ENCODE data around the gene GCNT1.

Gene GCNT1

GRCh38 chr9:76510041-76510440, 51.1 kb downstream of the GCNT1 start:
- TF ChIP-seq TAF1 (IDR thresholded peaks at IDR 0.05; ENCODE audit: low read depth) (no peak), EP300 (IDR thresholded peaks at IDR 0.05; ENCODE audit: borderline replicate concordance) (no peak), MAX (IDR thresholded peaks at IDR 0.05) (no peak), RAD21 (IDR thresholded peaks at IDR 0.05; ENCODE audit: low read depth) (no peak), ZBTB7A (IDR thresholded peaks at IDR 0.05; ENCODE audit: low read depth) (no peak)
- TF ChIP-seq, protein P1, sequence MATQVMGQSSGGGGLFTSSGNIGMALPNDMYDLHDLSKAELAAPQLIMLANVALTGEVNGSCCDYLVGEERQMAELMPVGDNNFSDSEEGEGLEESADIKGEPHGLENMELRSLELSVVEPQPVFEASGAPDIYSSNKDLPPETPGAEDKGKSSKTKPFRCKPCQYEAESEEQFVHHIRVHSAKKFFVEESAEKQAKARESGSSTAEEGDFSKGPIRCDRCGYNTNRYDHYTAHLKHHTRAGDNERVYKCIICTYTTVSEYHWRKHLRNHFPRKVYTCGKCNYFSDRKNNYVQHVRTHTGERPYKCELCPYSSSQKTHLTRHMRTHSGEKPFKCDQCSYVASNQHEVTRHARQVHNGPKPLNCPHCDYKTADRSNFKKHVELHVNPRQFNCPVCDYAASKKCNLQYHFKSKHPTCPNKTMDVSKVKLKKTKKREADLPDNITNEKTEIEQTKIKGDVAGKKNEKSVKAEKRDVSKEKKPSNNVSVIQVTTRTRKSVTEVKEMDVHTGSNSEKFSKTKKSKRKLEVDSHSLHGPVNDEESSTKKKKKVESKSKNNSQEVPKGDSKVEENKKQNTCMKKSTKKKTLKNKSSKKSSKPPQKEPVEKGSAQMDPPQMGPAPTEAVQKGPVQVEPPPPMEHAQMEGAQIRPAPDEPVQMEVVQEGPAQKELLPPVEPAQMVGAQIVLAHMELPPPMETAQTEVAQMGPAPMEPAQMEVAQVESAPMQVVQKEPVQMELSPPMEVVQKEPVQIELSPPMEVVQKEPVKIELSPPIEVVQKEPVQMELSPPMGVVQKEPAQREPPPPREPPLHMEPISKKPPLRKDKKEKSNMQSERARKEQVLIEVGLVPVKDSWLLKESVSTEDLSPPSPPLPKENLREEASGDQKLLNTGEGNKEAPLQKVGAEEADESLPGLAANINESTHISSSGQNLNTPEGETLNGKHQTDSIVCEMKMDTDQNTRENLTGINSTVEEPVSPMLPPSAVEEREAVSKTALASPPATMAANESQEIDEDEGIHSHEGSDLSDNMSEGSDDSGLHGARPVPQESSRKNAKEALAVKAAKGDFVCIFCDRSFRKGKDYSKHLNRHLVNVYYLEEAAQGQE (IDR thresholded peaks at IDR 0.05; ENCODE audit: low read depth): no peak

- TF ChIP-seq YY1 (IDR thresholded peaks at IDR 0.05; ENCODE audit: low read depth) (no peak), CREB1 (IDR thresholded peaks at IDR 0.05; ENCODE audit: low read depth) (no peak), EP300 (IDR thresholded peaks at IDR 0.05; ENCODE audit: borderline replicate concordance) (no peak), USF1 (IDR thresholded peaks at IDR 0.05) (no peak), MAX (IDR thresholded peaks at IDR 0.05) (no peak), FOXM1 (IDR thresholded peaks at IDR 0.05; ENCODE audit: borderline replicate concordance, low read depth) (no peak), NFIC (IDR thresholded peaks at IDR 0.05) (no peak), TCF12 (IDR thresholded peaks at IDR 0.05; ENCODE audit: low read depth) (no peak), EGR1 (IDR thresholded peaks at IDR 0.05) (no peak), TEAD4 (IDR thresholded peaks at IDR 0.05) (no peak)
- TF ChIP-seq, protein P1 (IDR thresholded peaks at IDR 0.05; ENCODE audit: low read depth): no peak
These were observed 51.5 kb downstream of the GCNT1 start for GRCh38 chr9:76510446-76510845.

GRCh38 chr9:76512826-76513225, 53.8 kb downstream of the GCNT1 start:
- no peak for TF ChIP-seq RAD21 (IDR thresholded peaks at IDR 0.05; ENCODE audit: low read depth)
- TF ChIP-seq FOXM1 (IDR thresholded peaks at IDR 0.05; ENCODE audit: borderline replicate concordance, low read depth): no peak
- TF ChIP-seq EP300 (IDR thresholded peaks at IDR 0.05; ENCODE audit: borderline replicate concordance): no peak
- TF ChIP-seq ZBTB7A (IDR thresholded peaks at IDR 0.05; ENCODE audit: low read depth): no peak
- TF ChIP-seq CREB1 (IDR thresholded peaks at IDR 0.05; ENCODE audit: low read depth): no peak
- TF ChIP-seq TAF1 (IDR thresholded peaks at IDR 0.05; ENCODE audit: low read depth): no peak
- no peak for TF ChIP-seq CEBPB (IDR thresholded peaks at IDR 0.05)
- TF ChIP-seq, protein P1 (IDR thresholded peaks at IDR 0.05; ENCODE audit: low read depth): no peak

- no peak for TF ChIP-seq TAF1 (IDR thresholded peaks at IDR 0.05; ENCODE audit: low read depth)
- no peak for TF ChIP-seq MAX (IDR thresholded peaks at IDR 0.05)
- no peak for TF ChIP-seq FOXM1 (IDR thresholded peaks at IDR 0.05; ENCODE audit: borderline replicate concordance, low read depth)
- no peak for TF ChIP-seq ZBTB7A (IDR thresholded peaks at IDR 0.05; ENCODE audit: low read depth)
These were observed 57.4 kb downstream of the GCNT1 start for GRCh38 chr9:76516350-76516749.

DNA sequence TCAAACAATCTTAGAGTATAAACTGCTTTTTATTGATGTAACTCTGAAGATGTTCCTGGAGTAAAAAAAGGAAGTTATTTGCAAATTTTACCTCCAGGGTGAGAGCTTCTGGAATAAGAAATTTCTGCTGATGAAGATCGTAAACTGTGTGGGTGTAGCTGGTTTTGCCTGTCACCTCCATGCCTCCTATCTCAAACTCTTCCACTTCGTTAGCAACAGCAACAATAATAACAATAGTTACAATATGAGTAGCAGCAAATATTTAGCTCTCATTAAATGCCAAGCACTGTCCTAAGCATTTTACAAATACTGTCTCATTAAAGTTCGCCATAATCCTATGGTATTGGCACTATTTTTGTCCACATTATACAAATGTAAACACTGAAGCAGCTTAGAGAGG, 57.9 kb downstream of the GCNT1 start:
- TF ChIP-seq RAD21 (IDR thresholded peaks at IDR 0.05; ENCODE audit: low read depth) (no peak), ZBTB7A (IDR thresholded peaks at IDR 0.05; ENCODE audit: low read depth) (no peak), MAX (IDR thresholded peaks at IDR 0.05) (no peak), CREB1 (IDR thresholded peaks at IDR 0.05; ENCODE audit: low read depth) (no peak), EGR1 (IDR thresholded peaks at IDR 0.05) (no peak), YY1 (IDR thresholded peaks at IDR 0.05; ENCODE audit: low read depth) (no peak), TAF1 (IDR thresholded peaks at IDR 0.05; ENCODE audit: low read depth) (no peak), TCF12 (IDR thresholded peaks at IDR 0.05; ENCODE audit: low read depth) (no peak), TEAD4 (IDR thresholded peaks at IDR 0.05) (no peak), USF1 (IDR thresholded peaks at IDR 0.05) (no peak), FOXM1 (IDR thresholded peaks at IDR 0.05; ENCODE audit: borderline replicate concordance, low read depth) (no peak), NFIC (IDR thresholded peaks at IDR 0.05) (no peak)
- TF ChIP-seq, protein P1 (IDR thresholded peaks at IDR 0.05; ENCODE audit: low read depth): no peak
